ENCODE measurements around the gene SLC4A1AP. TPM values are rescaled to one million over a fixed set of nuclear protein-coding genes. Genes with fewer than 3 reads are reported as not detected.

Gene SLC4A1AP
- total and polyA plus RNA-seq, 4 donors, result 7.2 to 12.3 (median 9.5) TPM

- Histone ChIP-seq H3K9ac (ENCODE audit: low read depth in 1 of 2, low read length in 2 of 2) (no peak overlapping the region), H3K36me3 (ENCODE audit: control insufficient read depth in 4 of 4, insufficient read depth in 3 of 4, low read depth in 1 of 4, low read length in 3 of 4) (no peaks in the 10 kb centered on the region), H3K27me3 (ENCODE audit: control insufficient read depth in 4 of 4, insufficient read depth in 4 of 4, low read length in 3 of 4) (no peaks in the 10 kb centered on the region), H3K9me3 (ENCODE audit: control insufficient read depth in 4 of 4, low read length in 3 of 4) (no peaks in the 10 kb centered on the region), H3K4me1 (ENCODE audit: control insufficient read depth in 4 of 4, insufficient read depth in 4 of 4, low read length in 3 of 4) (peaks cover 0 to 4% (median 2%) of the 10 kb centered on the region in 4 donors), H3K4me3 (ENCODE audit: low read depth in 1 of 3, low read length in 3 of 3) (no peak overlapping the region), H3K27ac (ENCODE audit: low read depth in 1 of 2, low read length in 2 of 2) (peak overlapping the region; percentile 27 to 28)
- 89% methylated on average over 5 of the region's 5 CpGs for WGBS
- DNase-seq (ENCODE audit: low spot score), result no peak
- TF ChIP-seq JUND (IDR thresholded peaks at IDR 0.05) (no peak), FOXA1 (IDR thresholded peaks at IDR 0.05) (no peak), NR2F2 (IDR thresholded peaks at IDR 0.05) (peak; percentile 25), EGR1 (IDR thresholded peaks at IDR 0.05; ENCODE audit: low read depth in 2 of 2) (no peak)
Measured at GRCh38 chr2:27728081-27728858, 64.6 kb downstream of the SLC4A1AP start.

- WGBS, result 62% methylated on average over 4 of the region's 4 CpGs
- Histone ChIP-seq H3K27me3 (ENCODE audit: control insufficient read depth in 4 of 4, insufficient read depth in 4 of 4, low read length in 3 of 4) (no peaks in the 10 kb centered on the region), H3K36me3 (ENCODE audit: control insufficient read depth in 4 of 4, insufficient read depth in 3 of 4, low read depth in 1 of 4, low read length in 3 of 4) (no peaks in the 10 kb centered on the region), H3K4me1 (ENCODE audit: control insufficient read depth in 4 of 4, insufficient read depth in 4 of 4, low read length in 3 of 4) (peaks cover 0 to 3% (median 0%) of the 10 kb centered on the region in 4 donors), H3K4me3 (ENCODE audit: low read depth in 1 of 3, low read length in 3 of 3) (no peak overlapping the region), H3K27ac (ENCODE audit: low read depth in 1 of 2, low read length in 2 of 2) (peak overlapping the region in 1 of 2 donors; percentile 10), H3K9me3 (ENCODE audit: control insufficient read depth in 4 of 4, low read length in 3 of 4) (no peaks in the 10 kb centered on the region), H3K9ac (ENCODE audit: low read depth in 1 of 2, low read length in 2 of 2) (no peak overlapping the region)
- TF ChIP-seq GABPA (IDR thresholded peaks at IDR 0.05 in 1 of 2, conservative IDR thresholded peaks at IDR 0.05 in 1 of 2), result no peak
- TF ChIP-seq HNF4A (conservative IDR thresholded peaks at IDR 0.05), result peak in 1 of 2 donors; percentile 27
- no peak for TF ChIP-seq JUND (IDR thresholded peaks at IDR 0.05)
- TF ChIP-seq MAX (IDR thresholded peaks at IDR 0.05), result no peak
- DNase-seq (ENCODE audit: low spot score), result no peak
Measured at GRCh38 chr2:27729198-27729597, 65.5 kb downstream of the SLC4A1AP start.

GRCh38 chr2:27729614-27730013, 65.9 kb downstream of the SLC4A1AP start:
- TF ChIP-seq JUND (IDR thresholded peaks at IDR 0.05) (no peak), HNF4A (conservative IDR thresholded peaks at IDR 0.05) (no peak), MAX (IDR thresholded peaks at IDR 0.05) (no peak), NR2F2 (IDR thresholded peaks at IDR 0.05) (no peak), REST (IDR thresholded peaks at IDR 0.05) (no peak), ATF3 (IDR thresholded peaks at IDR 0.05) (no peak), FOXA2 (IDR thresholded peaks at IDR 0.05) (no peak), EGR1 (IDR thresholded peaks at IDR 0.05; ENCODE audit: low read depth in 2 of 2) (no peak)
- Histone ChIP-seq H3K36me3 (ENCODE audit: control insufficient read depth in 4 of 4, insufficient read depth in 3 of 4, low read depth in 1 of 4, low read length in 3 of 4) (no peaks in the 10 kb centered on the region), H3K27ac (ENCODE audit: low read depth in 1 of 2, low read length in 2 of 2) (no peak overlapping the region), H3K9me3 (ENCODE audit: control insufficient read depth in 4 of 4, low read length in 3 of 4) (no peaks in the 10 kb centered on the region), H3K27me3 (ENCODE audit: control insufficient read depth in 4 of 4, insufficient read depth in 4 of 4, low read length in 3 of 4) (no peaks in the 10 kb centered on the region), H3K4me1 (ENCODE audit: control insufficient read depth in 4 of 4, insufficient read depth in 4 of 4, low read length in 3 of 4) (peaks cover 0 to 3% (median 0%) of the 10 kb centered on the region in 4 donors), H3K4me3 (ENCODE audit: low read depth in 1 of 3, low read length in 3 of 3) (no peak overlapping the region), H3K9ac (ENCODE audit: low read depth in 1 of 2, low read length in 2 of 2) (no peak overlapping the region)
- 96% methylated on average over 4 of the region's 4 CpGs for WGBS
- DNase-seq (ENCODE audit: low spot score), result no peak
